Tibial nerve (tissue), 4 donors: Measurements from ENCODE around the gene FAM221B. TPM values are rescaled to one million over a fixed set of nuclear protein-coding genes. Genes with fewer than 3 reads are reported as not detected.

Experiments used
- DNase-seq, 2 donors: peaks; one replicate each; pipeline ENCODE4 v3.0.0-alpha.2; 2019; ENCODE audit warnings: low spot score in 2 of 2
- H3K27ac ChIP-seq, 4 donors: fragments of 200-600 bp; sonication (generic) in 3 of 4; one replicate each; pipeline ENCODE4 v1.5.1; 2017 to 2019; ENCODE audit warnings: mild to moderate bottlenecking in 1 of 4
- H3K27me3 ChIP-seq, 2 donors: fragments of 200-600 bp; sonication (generic) in 1 of 2; one replicate each; pipeline versions ENCODE4 v1.5.1 to v1.6.0; 2017 to 2019
- H3K36me3 ChIP-seq, 3 donors: fragments of 200-600 bp; sonication (generic); one replicate each; pipeline ENCODE4 v1.5.1; 2018 to 2019
- H3K4me1 ChIP-seq, 4 donors: fragments of 200-600 bp; sonication (generic) in 3 of 4; one replicate each; pipeline ENCODE4 v1.5.1; 2017 to 2019
- H3K4me3 ChIP-seq, 4 donors: fragments of 200-600 bp; sonication (generic) in 3 of 4; one replicate each; pipeline ENCODE4 v1.5.1; 2017 to 2019; ENCODE audit warnings: mild to moderate bottlenecking in 1 of 4, moderate library complexity in 1 of 4
- H3K9me3 ChIP-seq, 4 donors: fragments of 200-600 bp; sonication (generic) in 3 of 4; one replicate each; pipeline ENCODE4 v1.5.1; 2017 to 2019
- EP300 ChIP-seq, 2 donors: sonication (generic); formaldehyde crosslinking; IDR thresholded peaks; one replicate each; pipeline ENCODE4 v1.6.1; 2017; ENCODE audit warnings: antibody characterized with exemption in 2 of 2, mild to moderate bottlenecking in 1 of 2
- POLR2A ChIP-seq, 2 donors: fragments of 450-650 bp; IDR thresholded peaks; one replicate each; pipeline ENCODE4 v1.6.1; 2017; ENCODE audit warnings: antibody characterized with exemption in 2 of 2, mild to moderate bottlenecking in 2 of 2, moderate library complexity in 2 of 2
- WGBS, 2 donors: methylation state at CpG; one replicate each; pipeline ENCODE4 v1.1.5; 2018; 5-methylcytosine and 5-hydroxymethylcytosine counted together
- total RNA-seq, 4 donors: library from RNA; depleted of rRNA; stranded (reverse); fragments of >200 nt; gene quantifications; one replicate each; pipeline ENCODE4 v1.1.0, GENCODE V29; 2016
- TF ChIP-seq, protein P1 (sequence below), 5 experiments: fragments of 200-600 bp in 3 of 5; fragments of 450-650 bp in 2 of 5; sonication (generic) in 3 of 5; IDR thresholded peaks; one replicate each; pipeline ENCODE4 v1.5.1; 2016 to 2019; ENCODE audit warnings: antibody characterized with exemption in 5 of 5, mild to moderate bottlenecking in 3 of 5, moderate library complexity in 2 of 5

FAM221B gene
- total RNA-seq, 4 donors from 2014 or later: not detected

DNA sequence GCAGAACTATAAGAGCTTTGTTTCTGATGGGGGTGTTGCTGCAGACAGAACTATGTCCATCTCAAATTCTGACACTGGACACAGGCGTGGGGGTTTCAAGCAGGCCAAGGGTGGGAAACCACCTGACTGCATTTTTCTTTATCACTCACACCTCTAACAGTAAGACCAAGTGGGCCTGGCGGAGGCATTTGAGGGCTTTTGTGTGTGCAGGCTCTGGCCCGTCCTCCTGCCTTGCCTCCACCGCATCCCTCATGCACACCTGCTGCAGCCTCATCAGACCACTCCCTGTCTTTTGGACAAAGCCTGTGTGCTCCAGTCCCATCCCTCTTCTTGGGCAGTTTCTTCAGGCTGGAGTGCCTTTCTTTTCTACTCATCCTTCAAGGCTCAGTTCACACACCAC lies 33.8 kb upstream of the FAM221B start:
- Histone ChIP-seq H3K4me1 (peaks cover 0 to 14% (median 0%) of the 10 kb centered on the region in 4 donors), H3K9me3 (no peaks in the 10 kb centered on the region), H3K4me3 (no peak overlapping the region), H3K36me3 (no peaks in the 10 kb centered on the region), H3K27me3 (no peaks in the 10 kb centered on the region), H3K27ac (no peak overlapping the region)
- no peak for TF ChIP-seq EP300 (IDR thresholded peaks at IDR 0.05)
- TF ChIP-seq POLR2A (IDR thresholded peaks at IDR 0.05): no peak
- TF ChIP-seq, protein P1, sequence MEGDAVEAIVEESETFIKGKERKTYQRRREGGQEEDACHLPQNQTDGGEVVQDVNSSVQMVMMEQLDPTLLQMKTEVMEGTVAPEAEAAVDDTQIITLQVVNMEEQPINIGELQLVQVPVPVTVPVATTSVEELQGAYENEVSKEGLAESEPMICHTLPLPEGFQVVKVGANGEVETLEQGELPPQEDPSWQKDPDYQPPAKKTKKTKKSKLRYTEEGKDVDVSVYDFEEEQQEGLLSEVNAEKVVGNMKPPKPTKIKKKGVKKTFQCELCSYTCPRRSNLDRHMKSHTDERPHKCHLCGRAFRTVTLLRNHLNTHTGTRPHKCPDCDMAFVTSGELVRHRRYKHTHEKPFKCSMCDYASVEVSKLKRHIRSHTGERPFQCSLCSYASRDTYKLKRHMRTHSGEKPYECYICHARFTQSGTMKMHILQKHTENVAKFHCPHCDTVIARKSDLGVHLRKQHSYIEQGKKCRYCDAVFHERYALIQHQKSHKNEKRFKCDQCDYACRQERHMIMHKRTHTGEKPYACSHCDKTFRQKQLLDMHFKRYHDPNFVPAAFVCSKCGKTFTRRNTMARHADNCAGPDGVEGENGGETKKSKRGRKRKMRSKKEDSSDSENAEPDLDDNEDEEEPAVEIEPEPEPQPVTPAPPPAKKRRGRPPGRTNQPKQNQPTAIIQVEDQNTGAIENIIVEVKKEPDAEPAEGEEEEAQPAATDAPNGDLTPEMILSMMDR (IDR thresholded peaks at IDR 0.05): no peak
- WGBS, 2 donors: 81 to 87% methylated on average over 4 of the region's 4 CpGs
- no peak for DNase-seq

DNA sequence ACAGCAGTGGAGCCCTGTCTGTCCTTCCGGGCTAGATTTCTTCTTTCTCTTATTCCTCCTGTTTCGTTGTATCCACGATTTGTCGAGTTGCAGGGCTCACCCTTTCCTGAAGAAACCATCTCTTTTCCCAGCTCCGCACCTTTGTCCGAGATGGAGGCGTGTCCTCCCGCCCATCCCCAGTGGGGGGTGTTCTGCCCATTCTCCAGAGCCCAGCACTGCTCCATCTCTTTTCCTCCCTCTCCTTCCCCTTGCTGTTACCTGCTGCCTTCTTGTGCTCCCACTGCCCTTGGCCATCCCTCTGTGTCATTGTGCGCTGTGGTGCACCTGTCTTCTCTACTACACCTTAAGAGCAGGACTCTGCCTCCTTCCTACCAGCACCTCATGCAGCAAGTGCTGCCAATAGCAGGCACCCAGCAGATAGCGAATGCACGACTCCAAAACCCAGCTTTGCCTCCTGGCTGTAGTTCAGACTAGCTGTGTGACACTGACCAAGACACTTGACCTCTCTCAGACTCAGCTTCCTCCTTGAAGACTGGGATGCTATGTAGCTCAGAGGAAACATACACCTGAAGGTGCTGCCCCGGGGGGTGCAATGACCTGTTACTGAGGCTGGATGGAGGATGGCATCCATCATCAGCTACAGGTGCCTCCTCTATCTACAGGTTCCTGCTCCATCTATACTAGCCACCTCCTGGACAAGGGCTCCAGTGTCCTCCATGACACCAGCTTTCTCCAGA lies 32.8 kb upstream of the FAM221B start:
- DNase-seq: no peak
- H3K9me3 ChIP-seq: no peaks in the 10 kb centered on the region
- WGBS, 2 donors: 71 to 72% methylated on average over 12 of the region's 12 CpGs
- peaks cover 0 to 14% (median 0%) of the 10 kb centered on the region in 4 donors for H3K4me1 ChIP-seq
- no peaks in the 10 kb centered on the region for H3K27me3 ChIP-seq
- H3K4me3 ChIP-seq: no peak overlapping the region
- H3K27ac ChIP-seq: no peak overlapping the region
- no peak for TF ChIP-seq EP300 (IDR thresholded peaks at IDR 0.05)
- no peak for TF ChIP-seq POLR2A (IDR thresholded peaks at IDR 0.05)
- TF ChIP-seq, protein P1 (IDR thresholded peaks at IDR 0.05): no peak
- no peaks in the 10 kb centered on the region for H3K36me3 ChIP-seq

DNA sequence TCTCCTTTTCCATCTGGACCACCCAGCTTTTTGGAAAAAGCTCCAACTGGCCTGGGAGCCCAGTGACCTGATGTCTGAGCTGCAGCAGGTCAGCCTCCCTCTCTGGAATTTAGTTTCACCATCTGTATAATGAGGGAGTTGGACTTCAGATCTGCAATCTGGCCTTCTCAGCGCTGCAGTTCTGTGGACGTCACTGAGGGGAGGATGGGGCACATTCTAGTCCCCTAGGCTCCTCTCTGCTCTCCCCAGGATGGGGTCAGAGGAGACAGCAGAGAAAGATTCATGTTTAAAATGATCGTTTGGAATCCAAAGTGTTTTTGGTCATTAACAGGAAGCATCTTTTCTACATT lies 31.4 kb upstream of the FAM221B start:
- TF ChIP-seq EP300 (IDR thresholded peaks at IDR 0.05) (peak in 1 of 2 donors; percentile 22), POLR2A (IDR thresholded peaks at IDR 0.05) (no peak)
- TF ChIP-seq, protein P1 (IDR thresholded peaks at IDR 0.05): no peak
- 41 to 48% methylated on average over 3 of the region's 3 CpGs for WGBS, 2 donors
- Histone ChIP-seq H3K36me3 (peaks cover 0 to under 1% (median 0%) of the 10 kb centered on the region in 3 donors), H3K9me3 (no peaks in the 10 kb centered on the region), H3K4me3 (no peak overlapping the region), H3K27ac (peak overlapping the region in 1 of 4 donors; percentile 18), H3K4me1 (peaks cover 0 to 14% (median 0%) of the 10 kb centered on the region in 4 donors), H3K27me3 (no peaks in the 10 kb centered on the region)
- no peak for DNase-seq

DNA sequence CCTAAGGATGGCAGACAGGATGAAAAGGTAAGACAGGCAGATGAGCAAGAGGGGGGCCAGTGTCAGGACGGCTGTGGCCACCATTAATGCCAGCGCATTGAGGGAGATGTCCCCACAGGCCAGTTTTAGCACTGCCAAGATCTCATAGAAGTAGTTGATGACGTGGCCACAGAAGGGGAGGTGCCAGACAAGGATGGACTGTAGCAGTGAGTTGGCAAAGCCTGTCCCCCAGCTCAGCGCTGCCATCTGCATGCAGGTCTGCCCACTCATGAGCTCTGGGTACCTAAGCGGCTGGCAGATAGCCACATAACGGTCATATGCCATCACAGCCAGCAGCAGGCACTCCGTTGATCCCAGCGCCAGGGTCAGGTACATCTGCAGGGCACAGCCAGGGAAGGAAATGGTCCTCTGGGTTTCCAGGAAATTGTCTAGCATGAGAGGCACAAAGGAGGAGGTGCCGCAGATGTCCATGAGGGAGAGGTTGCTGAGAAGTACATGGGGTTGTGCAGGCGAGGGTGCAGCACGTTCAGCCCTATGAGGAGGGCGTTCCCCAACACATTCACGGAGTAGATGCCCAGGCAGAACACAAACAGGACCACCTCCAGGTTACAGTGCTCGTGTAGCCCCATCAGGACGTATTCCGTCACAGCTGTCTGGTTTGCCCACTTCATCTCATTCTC lies 30.9 kb upstream of the FAM221B start:
- Histone ChIP-seq H3K27ac (peak overlapping the region in 1 of 4 donors; percentile 7), H3K36me3 (peaks cover 0 to 5% (median 0%) of the 10 kb centered on the region in 3 donors), H3K4me3 (no peak overlapping the region), H3K4me1 (peaks cover 0 to 14% (median 0%) of the 10 kb centered on the region in 4 donors), H3K9me3 (no peaks in the 10 kb centered on the region), H3K27me3 (no peaks in the 10 kb centered on the region)
- TF ChIP-seq EP300 (IDR thresholded peaks at IDR 0.05) (no peak), POLR2A (IDR thresholded peaks at IDR 0.05) (no peak)
- TF ChIP-seq, protein P1 (IDR thresholded peaks at IDR 0.05): no peak
- 47 to 54% methylated on average over 11 to 16 of the region's 16 CpGs for WGBS, 2 donors
- DNase-seq: no peak

GRCh38 chr9:35858458-35858857 lies 29.9 kb upstream of the FAM221B start:
- DNase-seq: no peak
- H3K27me3 ChIP-seq: no peaks in the 10 kb centered on the region
- no peak overlapping the region for H3K4me3 ChIP-seq
- no peak for TF ChIP-seq EP300 (IDR thresholded peaks at IDR 0.05)
- TF ChIP-seq, protein P1 (IDR thresholded peaks at IDR 0.05): no peak
- no peak for TF ChIP-seq POLR2A (IDR thresholded peaks at IDR 0.05)
- peaks cover 0 to 14% (median 0%) of the 10 kb centered on the region in 4 donors for H3K4me1 ChIP-seq
- peaks cover 0 to 15% (median 0%) of the 10 kb centered on the region in 3 donors for H3K36me3 ChIP-seq
- 70 to 74% methylated on average over 5 of the region's 5 CpGs for WGBS, 2 donors
- H3K27ac ChIP-seq: no peak overlapping the region
- no peaks in the 10 kb centered on the region for H3K9me3 ChIP-seq
